ENCODE measurements around the gene STYXL1. TPM values are rescaled to one million over a fixed set of nuclear protein-coding genes. Genes with fewer than 3 reads are reported as not detected.
"Not testable (repeated sequence)": the region's sequence is repeated elsewhere in the genome, so short reads cannot be mapped to it uniquely, and the experiment has no call there.

STYXL1 gene
- total RNA-seq, 4 donors from 2014 or later = 10.0 to 31.5 (median 17.3) TPM

DNA sequence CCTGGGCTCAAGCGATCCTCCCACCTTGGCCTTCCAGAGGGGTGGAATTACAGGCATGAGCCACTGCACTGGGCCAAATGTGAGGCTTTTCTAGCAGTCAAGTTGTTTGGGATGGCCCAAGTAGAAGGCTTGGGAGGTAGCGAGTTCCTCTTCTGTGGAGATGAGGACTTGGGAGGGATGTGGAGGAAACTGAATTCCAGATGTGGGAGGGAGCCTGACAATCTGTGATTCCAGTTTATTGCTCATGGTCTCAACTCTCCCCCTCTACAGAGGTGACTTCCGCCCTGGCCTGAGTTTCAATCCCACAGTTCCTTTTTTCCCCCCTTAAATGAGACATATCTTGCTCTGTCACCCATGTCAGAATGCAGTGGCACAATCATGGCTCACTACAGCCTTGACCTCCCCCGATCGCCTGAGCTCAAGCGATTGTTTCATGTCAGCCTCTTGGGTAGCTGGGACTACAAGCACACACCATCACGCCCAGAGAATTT lies 3.4 kb downstream of the STYXL1 start:
- Histone ChIP-seq H3K4me1 (peaks cover 19 to 23% of the 10 kb centered on the region in 2 donors), H3K36me3 (peaks cover 0 to 4% of the 10 kb centered on the region in 2 donors), H3K9me3 (no peaks in the 10 kb centered on the region), H3K4me3 (no peak overlapping the region), H3K27me3 (no peaks in the 10 kb centered on the region), H3K27ac (no peak overlapping the region)
- no peak for TF ChIP-seq POLR2A (IDR thresholded peaks at IDR 0.05)
- TF ChIP-seq, protein P1, sequence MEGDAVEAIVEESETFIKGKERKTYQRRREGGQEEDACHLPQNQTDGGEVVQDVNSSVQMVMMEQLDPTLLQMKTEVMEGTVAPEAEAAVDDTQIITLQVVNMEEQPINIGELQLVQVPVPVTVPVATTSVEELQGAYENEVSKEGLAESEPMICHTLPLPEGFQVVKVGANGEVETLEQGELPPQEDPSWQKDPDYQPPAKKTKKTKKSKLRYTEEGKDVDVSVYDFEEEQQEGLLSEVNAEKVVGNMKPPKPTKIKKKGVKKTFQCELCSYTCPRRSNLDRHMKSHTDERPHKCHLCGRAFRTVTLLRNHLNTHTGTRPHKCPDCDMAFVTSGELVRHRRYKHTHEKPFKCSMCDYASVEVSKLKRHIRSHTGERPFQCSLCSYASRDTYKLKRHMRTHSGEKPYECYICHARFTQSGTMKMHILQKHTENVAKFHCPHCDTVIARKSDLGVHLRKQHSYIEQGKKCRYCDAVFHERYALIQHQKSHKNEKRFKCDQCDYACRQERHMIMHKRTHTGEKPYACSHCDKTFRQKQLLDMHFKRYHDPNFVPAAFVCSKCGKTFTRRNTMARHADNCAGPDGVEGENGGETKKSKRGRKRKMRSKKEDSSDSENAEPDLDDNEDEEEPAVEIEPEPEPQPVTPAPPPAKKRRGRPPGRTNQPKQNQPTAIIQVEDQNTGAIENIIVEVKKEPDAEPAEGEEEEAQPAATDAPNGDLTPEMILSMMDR (IDR thresholded peaks at IDR 0.05 in 4 of 5, conservative IDR thresholded peaks at IDR 0.05 in 1 of 5) = no peak
- in situ Hi-C loops (cut with MboI; ENCODE audit: low sequenced_read_pairs in 4 of 4) = loop anchor here in 3 of 4 donors (25.0 kb wide), 1 partner anchor 307 kb away; the partner anchor contains the start of gene HIP1 (in 3 of the 3)
- DNase-seq (no peak), ATAC-seq (no peak)
- intact Hi-C loops (cut with DNase I; ENCODE audit: low total_unique reads) = no loop called here

GRCh38 chr7:76040126-76040525 lies 7.7 kb downstream of the STYXL1 start:
- in situ Hi-C loops (cut with MboI; ENCODE audit: low sequenced_read_pairs in 4 of 4) = loop anchor here in 3 of 4 donors (25.0 kb wide), 1 partner anchor 303 kb away; the partner anchor contains the start of gene HIP1 (in 3 of the 3)
- intact Hi-C loops (cut with DNase I; ENCODE audit: low total_unique reads) = no loop called here
- ATAC-seq (no peak), DNase-seq (no peak)
- no peak for TF ChIP-seq POLR2A (IDR thresholded peaks at IDR 0.05)
- TF ChIP-seq, protein P1 (IDR thresholded peaks at IDR 0.05 in 4 of 5, conservative IDR thresholded peaks at IDR 0.05 in 1 of 5) = no peak
- Histone ChIP-seq H3K4me1 (peaks cover 7 to 8% of the 10 kb centered on the region in 2 donors), H3K27ac (no peak overlapping the region), H3K4me3 (no peak overlapping the region), H3K9me3 (no peaks in the 10 kb centered on the region), H3K36me3 (peaks cover 0 to 4% of the 10 kb centered on the region in 2 donors), H3K27me3 (no peaks in the 10 kb centered on the region)

DNA sequence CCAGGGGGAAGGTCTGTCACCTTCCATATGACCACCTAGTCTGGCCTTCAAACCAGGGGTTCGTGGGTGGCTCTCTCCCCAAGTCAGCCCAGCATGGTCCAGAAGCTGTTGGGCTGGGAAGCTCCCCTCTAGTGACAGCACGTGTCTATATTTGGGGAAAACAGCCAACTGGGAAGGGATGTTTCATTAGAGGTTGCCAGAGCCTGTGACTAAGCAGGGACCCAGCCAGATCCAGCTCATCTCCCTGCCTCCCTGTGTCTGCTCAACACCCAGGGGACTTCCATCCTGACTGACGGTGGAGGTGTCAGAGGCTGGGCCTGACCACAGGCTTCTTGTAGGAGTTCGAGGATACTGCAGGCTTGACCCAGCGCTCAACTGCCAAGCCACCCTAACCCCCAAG lies 10.5 kb downstream of the STYXL1 start:
- DNase-seq (peak; percentile 49 to 67), ATAC-seq (peak; percentile 89 to 90)
- Histone ChIP-seq H3K4me1 (peaks cover 7 to 8% of the 10 kb centered on the region in 2 donors), H3K36me3 (no peaks in the 10 kb centered on the region), H3K27me3 (no peaks in the 10 kb centered on the region), H3K27ac (peak overlapping the region in 2 of 4 donors; percentile 46 to 65), H3K4me3 (no peak overlapping the region), H3K9me3 (no peaks in the 10 kb centered on the region)
- intact Hi-C loops (cut with DNase I; ENCODE audit: low total_unique reads) (no loop called here), in situ Hi-C loops (cut with MboI; ENCODE audit: low sequenced_read_pairs in 4 of 4) (loop anchor here in 3 of 4 donors (25.0 kb wide), 1 partner anchor 300 kb away; the partner anchor contains the start of gene HIP1 (in 3 of the 3))
- TF ChIP-seq, protein P1 (IDR thresholded peaks at IDR 0.05 in 4 of 5, conservative IDR thresholded peaks at IDR 0.05 in 1 of 5) = no peak
- no peak for TF ChIP-seq POLR2A (IDR thresholded peaks at IDR 0.05)

DNA sequence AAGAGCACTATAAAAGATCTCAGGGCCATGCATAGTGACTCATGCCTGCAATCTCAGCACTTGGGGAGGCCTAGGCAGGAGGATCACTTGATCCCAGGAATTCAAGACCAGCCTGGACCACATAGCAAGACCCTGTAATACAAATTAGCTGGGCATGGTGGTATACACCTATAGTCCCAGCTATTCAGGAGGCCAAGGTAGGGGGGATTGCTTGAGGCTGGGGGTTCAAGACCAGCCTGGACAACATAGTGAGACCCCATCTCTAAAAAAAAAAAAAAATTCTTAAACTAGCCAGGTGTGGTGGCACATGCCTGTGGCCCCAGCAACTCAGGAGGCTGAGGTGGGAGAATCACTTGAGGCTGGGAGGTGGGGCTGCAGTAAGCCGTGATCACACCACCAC lies 15.8 kb downstream of the STYXL1 start:
- Histone ChIP-seq H3K36me3 (no peaks in the 10 kb centered on the region), H3K4me3 (no peak overlapping the region), H3K27me3 (no peaks in the 10 kb centered on the region), H3K4me1 (peaks cover 0 to under 1% of the 10 kb centered on the region in 2 donors), H3K27ac (no peak overlapping the region), H3K9me3 (no peaks in the 10 kb centered on the region)
- TF ChIP-seq, protein P1 (IDR thresholded peaks at IDR 0.05 in 4 of 5, conservative IDR thresholded peaks at IDR 0.05 in 1 of 5) = no peak
- no peak for TF ChIP-seq POLR2A (IDR thresholded peaks at IDR 0.05)
- DNase-seq (no peak), ATAC-seq (no peak)
- in situ Hi-C loops (cut with MboI; ENCODE audit: low sequenced_read_pairs in 4 of 4) (loop anchor here in 3 of 4 donors (25.0 kb wide), 1 partner anchor 295 kb away; the partner anchor contains the start of gene HIP1 (in 3 of the 3)), intact Hi-C loops (cut with DNase I; ENCODE audit: low total_unique reads) (no loop called here)

- H3K27ac ChIP-seq; DNase-seq; ATAC-seq; H3K27me3 ChIP-seq; intact Hi-C loops (cut with DNase I; ENCODE audit: low total_unique reads); H3K4me3 ChIP-seq; H3K36me3 ChIP-seq; H3K4me1 ChIP-seq; H3K9me3 ChIP-seq: not testable (repeated sequence)
- in situ Hi-C loops (cut with MboI; ENCODE audit: low sequenced_read_pairs in 4 of 4) = loop anchor here in 3 of 4 donors (25.0 kb wide), 1 partner anchor 292 kb away; the partner anchor contains the start of gene HIP1 (in 3 of the 3)
Observed at GRCh38 chr7:76029682-76030081, 18.1 kb downstream of the STYXL1 start.

All from gastrocnemius medialis (tissue), 4 donors.